GM12878 (cell line): Measurements from ENCODE around the gene NRXN3.

ENCODE experiments used
- BRCA1 ChIP-seq: IDR thresholded peaks from 2 replicates; pipeline ENCODE4 v1.6.1; 2011; ENCODE audit warnings: low read depth, low read length, improper control_type of control experiment
- POLR2A ChIP-seq: IDR thresholded peaks from 2 replicates; pipeline ENCODE4 v1.6.1; 2011; ENCODE audit warnings: low read depth, mild to moderate bottlenecking, low read length
- POLR2AphosphoS5 ChIP-seq: IDR thresholded peaks from 2 replicates; pipeline ENCODE4 v1.6.1; 2011; ENCODE audit warnings: mild to moderate bottlenecking, low read length, inconsistent platforms
- RFX5 ChIP-seq: IDR thresholded peaks from 2 replicates; pipeline ENCODE4 v1.6.1; 2011; ENCODE audit warnings: low read depth, low read length, improper control_type of control experiment
- SIN3A ChIP-seq: IDR thresholded peaks from 2 replicates; pipeline ENCODE4 v1.6.1; 2012; ENCODE audit warnings: low read depth, low read length, improper control_type of control experiment
- SPI1 ChIP-seq: IDR thresholded peaks from 2 replicates; pipeline ENCODE4 v1.6.1; 2011; ENCODE audit warnings: low read depth, mild to moderate bottlenecking, low read length, moderate library complexity, borderline replicate concordance; ENCODE audit not compliant: insufficient read depth
- TAF1 ChIP-seq: IDR thresholded peaks from 2 replicates; pipeline ENCODE4 v1.6.1; 2011; ENCODE audit warnings: mild to moderate bottlenecking, low read depth, low read length, borderline replicate concordance
- TF ChIP-seq, protein P1 (sequence below), 3 experiments: IDR thresholded peaks in 2 of 3; conservative IDR thresholded peaks in 1 of 3; 2 replicates each; pipeline ENCODE4 v1.5.1; 2011; ENCODE audit warnings: low read depth in 3 of 3, low read length in 3 of 3, mild to moderate bottlenecking in 3 of 3, control low read depth in 2 of 3, moderate library complexity in 2 of 3, inconsistent platforms in 1 of 3, mixed read lengths in 1 of 3; ENCODE audit not compliant: control insufficient read depth in 2 of 3, insufficient read depth in 1 of 3; ENCODE audit errors: extremely low read depth in 1 of 3
- TF ChIP-seq, protein P2 (sequence below): IDR thresholded peaks from 2 replicates; pipeline ENCODE4 v1.6.1; 2011; ENCODE audit warnings: borderline replicate concordance, low read depth, mild to moderate bottlenecking, moderate library complexity, low read length; ENCODE audit not compliant: insufficient read depth, poor library complexity, severe bottlenecking
- TF ChIP-seq, protein P3 (sequence below): IDR thresholded peaks from 2 replicates; pipeline ENCODE4 v1.6.1; 2011; ENCODE audit warnings: low read depth, mild to moderate bottlenecking, low read length, moderate library complexity, borderline replicate concordance; ENCODE audit errors: extremely low read depth

- TF ChIP-seq, protein P1, sequence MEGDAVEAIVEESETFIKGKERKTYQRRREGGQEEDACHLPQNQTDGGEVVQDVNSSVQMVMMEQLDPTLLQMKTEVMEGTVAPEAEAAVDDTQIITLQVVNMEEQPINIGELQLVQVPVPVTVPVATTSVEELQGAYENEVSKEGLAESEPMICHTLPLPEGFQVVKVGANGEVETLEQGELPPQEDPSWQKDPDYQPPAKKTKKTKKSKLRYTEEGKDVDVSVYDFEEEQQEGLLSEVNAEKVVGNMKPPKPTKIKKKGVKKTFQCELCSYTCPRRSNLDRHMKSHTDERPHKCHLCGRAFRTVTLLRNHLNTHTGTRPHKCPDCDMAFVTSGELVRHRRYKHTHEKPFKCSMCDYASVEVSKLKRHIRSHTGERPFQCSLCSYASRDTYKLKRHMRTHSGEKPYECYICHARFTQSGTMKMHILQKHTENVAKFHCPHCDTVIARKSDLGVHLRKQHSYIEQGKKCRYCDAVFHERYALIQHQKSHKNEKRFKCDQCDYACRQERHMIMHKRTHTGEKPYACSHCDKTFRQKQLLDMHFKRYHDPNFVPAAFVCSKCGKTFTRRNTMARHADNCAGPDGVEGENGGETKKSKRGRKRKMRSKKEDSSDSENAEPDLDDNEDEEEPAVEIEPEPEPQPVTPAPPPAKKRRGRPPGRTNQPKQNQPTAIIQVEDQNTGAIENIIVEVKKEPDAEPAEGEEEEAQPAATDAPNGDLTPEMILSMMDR (IDR thresholded peaks at IDR 0.05 in 2 of 3, conservative IDR thresholded peaks at IDR 0.05 in 1 of 3; ENCODE audit: control insufficient read depth in 2 of 3, extremely low read depth in 1 of 3, insufficient read depth in 1 of 3, low read depth in 3 of 3, low read length in 3 of 3) = no peak
- TF ChIP-seq, protein P2, sequence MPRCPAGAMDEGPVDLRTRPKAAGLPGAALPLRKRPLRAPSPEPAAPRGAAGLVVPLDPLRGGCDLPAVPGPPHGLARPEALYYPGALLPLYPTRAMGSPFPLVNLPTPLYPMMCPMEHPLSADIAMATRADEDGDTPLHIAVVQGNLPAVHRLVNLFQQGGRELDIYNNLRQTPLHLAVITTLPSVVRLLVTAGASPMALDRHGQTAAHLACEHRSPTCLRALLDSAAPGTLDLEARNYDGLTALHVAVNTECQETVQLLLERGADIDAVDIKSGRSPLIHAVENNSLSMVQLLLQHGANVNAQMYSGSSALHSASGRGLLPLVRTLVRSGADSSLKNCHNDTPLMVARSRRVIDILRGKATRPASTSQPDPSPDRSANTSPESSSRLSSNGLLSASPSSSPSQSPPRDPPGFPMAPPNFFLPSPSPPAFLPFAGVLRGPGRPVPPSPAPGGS = no peak
- TF ChIP-seq RFX5 = no peak
- TF ChIP-seq BRCA1 = no peak
- TF ChIP-seq, protein P3, sequence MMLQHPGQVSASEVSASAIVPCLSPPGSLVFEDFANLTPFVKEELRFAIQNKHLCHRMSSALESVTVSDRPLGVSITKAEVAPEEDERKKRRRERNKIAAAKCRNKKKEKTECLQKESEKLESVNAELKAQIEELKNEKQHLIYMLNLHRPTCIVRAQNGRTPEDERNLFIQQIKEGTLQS = no peak
- TF ChIP-seq SPI1 = no peak
- no peak for TF ChIP-seq POLR2A
- TF ChIP-seq SIN3A = no peak
- TF ChIP-seq POLR2AphosphoS5 = no peak
- no peak for TF ChIP-seq TAF1
Measured at GRCh38 chr14:78823035-78823434, 652.9 kb downstream of the NRXN3 start.
